HCT116 (cell line): ENCODE data around the gene PIEZO2. TPM values are rescaled to one million over a fixed set of nuclear protein-coding genes. Genes with fewer than 3 reads are reported as not detected.

Source experiments
- ATAC-seq: fragments of 200-7000 bp; cut with Tn5 transposase; 2 replicates; pipeline ENCODE4 v1.9.1; 2020; ENCODE audit warnings: mild to moderate bottlenecking, moderate library complexity
- BruUV-seq: library from RNA; stranded (reverse); fragments of 400-500 nt; replicated peaks from 2 replicates; lab custom pipeline; 2021; lab: Mats Ljungman, UMichigan
- CTCF ChIA-PET: fragments of 300-600 bp; sonication (Branson Sonifier 250); formaldehyde crosslinking; loops from one replicate; lab custom pipeline; 2021; ENCODE audit warnings: antibody characterized with exemption; lab: Charles Lee
- POLR2A ChIA-PET: fragments of 300-600, 350-600 bp; sonication (Branson Sonifier 250); formaldehyde crosslinking; loops from one replicate; lab custom pipeline; 2021; ENCODE audit warnings: antibody characterized with exemption; lab: Charles Lee
- RAD21 ChIA-PET, 2 experiments: fragments of 300-600 bp; sonication (Branson Sonifier 250); formaldehyde crosslinking; loops; one replicate each; lab custom pipeline; 2023; ENCODE audit warnings: low total read pairs in 2 of 2; ENCODE audit not compliant: uncharacterized antibody in 2 of 2, unreplicated experiment in 2 of 2, low non-redundant PET in 1 of 2; lab: Charles Lee
- DNase-seq: peaks from one replicate; pipeline ENCODE4 v3.0.0-alpha.2; 2010; ENCODE audit warnings: low read depth, low spot score
- H2AFZ ChIP-seq: fragments of 200-600 bp; shearing (Covaris generic), sonication (generic); 2 replicates; pipeline ENCODE4 v1.6.1; 2017; ENCODE audit warnings: low read depth, mixed run types, mixed read lengths, antibody characterized with exemption, low read length; ENCODE audit not compliant: poor library complexity, severe bottlenecking
- H3K27ac ChIP-seq: 2 replicates; pipeline ENCODE4 v1.5.1; 2012; ENCODE audit warnings: low read depth, low read length
- H3K27me3 ChIP-seq: fragments of 200-600 bp; sonication (generic); 2 replicates; pipeline ENCODE4 v1.6.1; 2016; ENCODE audit warnings: mixed run types, low read length, mixed read lengths; ENCODE audit not compliant: insufficient read depth
- H3K36me3 ChIP-seq, 2 experiments: fragments of 200-500 bp in 1 of 2; fragments of 200-600 bp in 1 of 2; sonication (Bioruptor generic) in 1 of 2; sonication (generic) in 1 of 2; 2 replicates each; pipeline versions ENCODE4 v1.5.1 to v1.6.1; 2014 to 2016; ENCODE audit warnings: low read length in 2 of 2, inconsistent platforms in 1 of 2, mixed read lengths in 1 of 2, mixed run types in 1 of 2; ENCODE audit not compliant: insufficient read depth in 2 of 2, control insufficient read depth in 1 of 2
- H3K4me1 ChIP-seq, 2 experiments: fragments of 200-600 bp in 1 of 2; sonication (generic) in 1 of 2; 2 replicates each; pipeline versions ENCODE4 v1.5.1 to v1.6.1; 2012 to 2017; ENCODE audit warnings: low read length in 2 of 2, inconsistent platforms in 1 of 2, mild to moderate bottlenecking in 1 of 2, mixed read lengths in 1 of 2, mixed run types in 1 of 2, moderate library complexity in 1 of 2; ENCODE audit not compliant: insufficient read depth in 2 of 2, control insufficient read depth in 1 of 2
- H3K4me2 ChIP-seq: fragments of 200-600 bp; sonication (generic); 2 replicates; pipeline ENCODE4 v1.6.1; 2017; ENCODE audit warnings: mixed run types, low read length, mixed read lengths
- H3K4me3 ChIP-seq, 2 experiments: fragments of 200-600 bp in 1 of 2; sonication (generic) in 1 of 2; replicated peaks in 1 of 2; 2 replicates each; pipeline ENCODE4 v1.5.1; 2011 to 2016; ENCODE audit warnings: low read length in 2 of 2, control low read depth in 1 of 2, low read depth in 1 of 2, mild to moderate bottlenecking in 1 of 2, mixed read lengths in 1 of 2, mixed run types in 1 of 2
- H3K79me2 ChIP-seq: fragments of 200-600 bp; sonication (generic); 2 replicates; pipeline ENCODE4 v1.6.1; 2017; ENCODE audit warnings: mild to moderate bottlenecking, mixed run types, low read length, moderate library complexity, mixed read lengths; ENCODE audit not compliant: insufficient read depth
- H3K9ac ChIP-seq: fragments of 200-600 bp; sonication (generic); 2 replicates; pipeline ENCODE4 v1.6.1; 2016; ENCODE audit warnings: low read length, mixed read lengths
- H3K9me2 ChIP-seq: fragments of 200-600 bp; sonication (generic), shearing (Covaris generic); 2 replicates; pipeline ENCODE4 v1.6.1; 2017; ENCODE audit warnings: mixed run types, mild to moderate bottlenecking, moderate library complexity; ENCODE audit not compliant: insufficient read depth
- H3K9me3 ChIP-seq, 2 experiments: fragments of 200-500 bp in 1 of 2; fragments of 200-600 bp in 1 of 2; sonication (Bioruptor generic) in 1 of 2; sonication (generic) in 1 of 2; 2 replicates each; pipeline ENCODE4 v1.6.1; 2014 to 2017; ENCODE audit warnings: low read length in 2 of 2, mixed read lengths in 2 of 2, inconsistent platforms in 1 of 2, low read depth in 1 of 2, mild to moderate bottlenecking in 1 of 2, mixed run types in 1 of 2, moderate library complexity in 1 of 2; ENCODE audit not compliant: control insufficient read depth in 1 of 2, insufficient read depth in 1 of 2
- H4K20me1 ChIP-seq: fragments of 200-600 bp; sonication (generic), shearing (Covaris generic); 2 replicates; pipeline ENCODE4 v1.6.1; 2017; ENCODE audit warnings: mixed run types, mild to moderate bottlenecking, moderate library complexity; ENCODE audit not compliant: insufficient read depth
- EGR1 ChIP-seq: IDR thresholded peaks from 2 replicates; pipeline ENCODE4 v1.6.1; 2012; ENCODE audit warnings: low read depth
- ELF1 ChIP-seq: IDR thresholded peaks from 2 replicates; pipeline ENCODE4 v1.6.1; 2012; ENCODE audit warnings: low read depth, borderline replicate concordance
- FOSL1 ChIP-seq: IDR thresholded peaks from 2 replicates; pipeline ENCODE4 v1.6.1; 2012; ENCODE audit warnings: low read depth
- JUND ChIP-seq: IDR thresholded peaks from 2 replicates; pipeline ENCODE4 v1.6.1; 2012
- POLR2A ChIP-seq: IDR thresholded peaks from 2 replicates; pipeline ENCODE4 v1.7.0; 2011; ENCODE audit warnings: borderline replicate concordance; ENCODE audit not compliant: insufficient read depth, insufficient read length; ENCODE audit errors: extremely low read depth
- POLR2AphosphoS5 ChIP-seq: IDR thresholded peaks from 2 replicates; pipeline ENCODE4 v1.6.1; 2011; ENCODE audit warnings: mild to moderate bottlenecking, low read depth, low read length, moderate library complexity
- SP1 ChIP-seq: IDR thresholded peaks from 2 replicates; pipeline ENCODE4 v1.6.1; 2012; ENCODE audit warnings: low read depth
- SRF ChIP-seq: IDR thresholded peaks from 2 replicates; pipeline ENCODE4 v1.6.1; 2012; ENCODE audit warnings: low read depth
- YY1 ChIP-seq: IDR thresholded peaks from 2 replicates; pipeline ENCODE4 v1.6.1; 2011; ENCODE audit warnings: low read length, low read depth, moderate library complexity, mild to moderate bottlenecking; ENCODE audit not compliant: insufficient replicate concordance; ENCODE audit errors: extremely low read depth
- ZFX ChIP-seq: fragments of 450-650 bp; IDR thresholded peaks from 2 replicates; pipeline ENCODE4 v1.6.1; 2017
- intact Hi-C: fragments of 100-400 bp; cut with micrococcal nuclease; formaldehyde crosslinking; loops from 2 replicates; pipeline ENCODE4 v1.10.0; 2022
- total RNA-seq: library from RNA; stranded (reverse); gene quantifications from one replicate; pipeline ENCODE4 v1.2.1, GENCODE V29; 2021; ENCODE audit not compliant: unreplicated experiment
- TF ChIP-seq, protein P1 (sequence below): IDR thresholded peaks from 2 replicates; pipeline ENCODE4 v1.6.1; 2012
- TF ChIP-seq, protein P2 (sequence below): IDR thresholded peaks from 2 replicates; pipeline ENCODE4 v1.6.1; 2011; ENCODE audit warnings: mild to moderate bottlenecking, low read length, moderate library complexity; ENCODE audit not compliant: insufficient replicate concordance; ENCODE audit errors: extremely low read depth
- TF ChIP-seq, protein P3 (sequence below), 3 experiments: fragments of 200-600 bp in 1 of 3; sonication (generic) in 1 of 3; IDR thresholded peaks in 2 of 3; conservative IDR thresholded peaks in 1 of 3; 2 replicates each; pipeline ENCODE4 v1.5.1; 2012 to 2017; ENCODE audit warnings: low read depth in 2 of 3, low read length in 2 of 3, antibody characterized with exemption in 1 of 3, borderline replicate concordance in 1 of 3, control low read depth in 1 of 3, mild to moderate bottlenecking in 1 of 3, mixed read lengths in 1 of 3, mixed run types in 1 of 3, moderate library complexity in 1 of 3; ENCODE audit not compliant: insufficient read depth in 1 of 3
- TF ChIP-seq, protein P4 (sequence below): IDR thresholded peaks from 2 replicates; pipeline ENCODE4 v1.6.1; 2012; ENCODE audit warnings: low read depth

PIEZO2 gene
- total RNA-seq, 1 experiment from 2014 or later, result 0.34 TPM

DNA sequence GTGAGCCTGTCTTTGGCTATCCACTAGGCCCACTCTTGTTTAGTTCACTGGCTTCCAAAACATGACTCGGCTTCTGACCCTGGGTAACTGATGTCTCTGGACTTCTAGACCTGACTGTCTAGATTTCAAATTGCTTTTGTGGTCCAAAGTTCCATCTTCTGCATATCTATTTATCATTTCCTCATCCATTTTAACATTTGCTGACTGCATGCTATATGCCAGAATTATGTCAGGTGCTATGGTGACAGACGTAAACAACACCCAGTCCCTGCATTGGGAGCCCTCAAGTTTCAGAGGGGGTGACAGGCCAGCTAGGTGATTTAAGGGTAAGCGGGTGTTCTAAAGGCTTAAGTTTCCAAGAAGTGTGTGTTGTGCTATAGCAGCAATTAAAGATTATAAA lies 140.9 kb downstream of the PIEZO2 start:
- Histone ChIP-seq H2AFZ (no peak overlapping the region), H3K9me2 (no peaks in the 10 kb centered on the region), H3K27me3 (peaks cover 5% of the 10 kb centered on the region), H3K4me1 (no peaks in the 10 kb centered on the region), H3K4me3 (no peak overlapping the region), H3K9ac (no peak overlapping the region), H3K79me2 (no peaks in the 10 kb centered on the region), H4K20me1 (no peaks in the 10 kb centered on the region), H3K9me3 (no peaks in the 10 kb centered on the region), H3K27ac (no peak overlapping the region), H3K36me3 (no peaks in the 10 kb centered on the region), H3K4me2 (no peak overlapping the region)
- DNase-seq (no peak), ATAC-seq (no peak)
- intact Hi-C loops, result no loop called here
- BruUV-seq, result no TSS peak
- ChIA-PET POLR2A (no interaction called here), RAD21 (no interaction called here), CTCF (no interaction called here)
- TF ChIP-seq ZFX, result no peak
- no peak for TF ChIP-seq SP1
- no peak for TF ChIP-seq YY1
- no peak for TF ChIP-seq ELF1
- no peak for TF ChIP-seq EGR1
- TF ChIP-seq JUND, result no peak
- no peak for TF ChIP-seq POLR2A
- TF ChIP-seq SRF, result no peak
- TF ChIP-seq, protein P1, sequence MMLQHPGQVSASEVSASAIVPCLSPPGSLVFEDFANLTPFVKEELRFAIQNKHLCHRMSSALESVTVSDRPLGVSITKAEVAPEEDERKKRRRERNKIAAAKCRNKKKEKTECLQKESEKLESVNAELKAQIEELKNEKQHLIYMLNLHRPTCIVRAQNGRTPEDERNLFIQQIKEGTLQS, result no peak

DNA sequence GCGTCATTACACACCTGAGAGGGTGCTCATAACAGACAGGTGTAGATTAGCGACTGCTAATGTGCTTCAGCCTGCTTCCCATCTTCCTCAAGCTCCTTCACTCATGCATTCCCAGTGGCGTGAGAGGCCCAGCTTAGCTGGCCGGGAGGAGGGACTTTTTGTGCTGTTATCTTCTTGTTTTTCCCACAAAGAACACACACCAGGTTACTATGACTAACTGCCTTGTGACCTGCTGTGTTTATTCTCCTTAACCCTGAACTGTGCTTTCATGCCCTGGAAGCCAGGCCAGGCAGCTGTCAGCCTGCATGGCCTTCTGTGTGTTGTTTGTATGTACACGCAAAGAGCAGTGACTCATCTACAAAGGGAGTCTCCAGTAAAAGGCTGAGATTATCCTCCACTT lies 143.8 kb downstream of the PIEZO2 start:
- H3K79me2 ChIP-seq, result no peaks in the 10 kb centered on the region
- peaks cover 10% of the 10 kb centered on the region for H3K27me3 ChIP-seq
- H3K27ac ChIP-seq, result no peak overlapping the region
- no peak for ATAC-seq
- intact Hi-C loops, result no loop called here
- H3K9me2 ChIP-seq, result no peaks in the 10 kb centered on the region
- H3K9me3 ChIP-seq, result no peaks in the 10 kb centered on the region
- no peaks in the 10 kb centered on the region for H4K20me1 ChIP-seq
- H3K4me3 ChIP-seq, result no peak overlapping the region
- DNase-seq, result no peak
- no peak overlapping the region for H3K4me2 ChIP-seq
- no peak overlapping the region for H2AFZ ChIP-seq
- POLR2A ChIA-PET, result no interaction called here
- BruUV-seq, result no TSS peak
- no peaks in the 10 kb centered on the region for H3K36me3 ChIP-seq
- no peaks in the 10 kb centered on the region for H3K4me1 ChIP-seq
- RAD21 ChIA-PET, result no interaction called here
- CTCF ChIA-PET, result no interaction called here
- no peak overlapping the region for H3K9ac ChIP-seq
- TF ChIP-seq YY1, result no peak
- no peak for TF ChIP-seq FOSL1
- no peak for TF ChIP-seq POLR2AphosphoS5
- TF ChIP-seq, protein P2, sequence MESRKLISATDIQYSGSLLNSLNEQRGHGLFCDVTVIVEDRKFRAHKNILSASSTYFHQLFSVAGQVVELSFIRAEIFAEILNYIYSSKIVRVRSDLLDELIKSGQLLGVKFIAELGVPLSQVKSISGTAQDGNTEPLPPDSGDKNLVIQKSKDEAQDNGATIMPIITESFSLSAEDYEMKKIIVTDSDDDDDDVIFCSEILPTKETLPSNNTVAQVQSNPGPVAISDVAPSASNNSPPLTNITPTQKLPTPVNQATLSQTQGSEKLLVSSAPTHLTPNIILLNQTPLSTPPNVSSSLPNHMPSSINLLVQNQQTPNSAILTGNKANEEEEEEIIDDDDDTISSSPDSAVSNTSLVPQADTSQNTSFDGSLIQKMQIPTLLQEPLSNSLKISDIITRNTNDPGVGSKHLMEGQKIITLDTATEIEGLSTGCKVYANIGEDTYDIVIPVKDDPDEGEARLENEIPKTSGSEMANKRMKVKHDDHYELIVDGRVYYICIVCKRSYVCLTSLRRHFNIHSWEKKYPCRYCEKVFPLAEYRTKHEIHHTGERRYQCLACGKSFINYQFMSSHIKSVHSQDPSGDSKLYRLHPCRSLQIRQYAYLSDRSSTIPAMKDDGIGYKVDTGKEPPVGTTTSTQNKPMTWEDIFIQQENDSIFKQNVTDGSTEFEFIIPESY, result no peak
- TF ChIP-seq, protein P3, sequence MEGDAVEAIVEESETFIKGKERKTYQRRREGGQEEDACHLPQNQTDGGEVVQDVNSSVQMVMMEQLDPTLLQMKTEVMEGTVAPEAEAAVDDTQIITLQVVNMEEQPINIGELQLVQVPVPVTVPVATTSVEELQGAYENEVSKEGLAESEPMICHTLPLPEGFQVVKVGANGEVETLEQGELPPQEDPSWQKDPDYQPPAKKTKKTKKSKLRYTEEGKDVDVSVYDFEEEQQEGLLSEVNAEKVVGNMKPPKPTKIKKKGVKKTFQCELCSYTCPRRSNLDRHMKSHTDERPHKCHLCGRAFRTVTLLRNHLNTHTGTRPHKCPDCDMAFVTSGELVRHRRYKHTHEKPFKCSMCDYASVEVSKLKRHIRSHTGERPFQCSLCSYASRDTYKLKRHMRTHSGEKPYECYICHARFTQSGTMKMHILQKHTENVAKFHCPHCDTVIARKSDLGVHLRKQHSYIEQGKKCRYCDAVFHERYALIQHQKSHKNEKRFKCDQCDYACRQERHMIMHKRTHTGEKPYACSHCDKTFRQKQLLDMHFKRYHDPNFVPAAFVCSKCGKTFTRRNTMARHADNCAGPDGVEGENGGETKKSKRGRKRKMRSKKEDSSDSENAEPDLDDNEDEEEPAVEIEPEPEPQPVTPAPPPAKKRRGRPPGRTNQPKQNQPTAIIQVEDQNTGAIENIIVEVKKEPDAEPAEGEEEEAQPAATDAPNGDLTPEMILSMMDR (IDR thresholded peaks at IDR 0.05 in 2 of 3, conservative IDR thresholded peaks at IDR 0.05 in 1 of 3; ENCODE audit: borderline replicate concordance in 1 of 3, insufficient read depth in 1 of 3, low read depth in 2 of 3, low read length in 2 of 3), result no peak
- TF ChIP-seq, protein P4, sequence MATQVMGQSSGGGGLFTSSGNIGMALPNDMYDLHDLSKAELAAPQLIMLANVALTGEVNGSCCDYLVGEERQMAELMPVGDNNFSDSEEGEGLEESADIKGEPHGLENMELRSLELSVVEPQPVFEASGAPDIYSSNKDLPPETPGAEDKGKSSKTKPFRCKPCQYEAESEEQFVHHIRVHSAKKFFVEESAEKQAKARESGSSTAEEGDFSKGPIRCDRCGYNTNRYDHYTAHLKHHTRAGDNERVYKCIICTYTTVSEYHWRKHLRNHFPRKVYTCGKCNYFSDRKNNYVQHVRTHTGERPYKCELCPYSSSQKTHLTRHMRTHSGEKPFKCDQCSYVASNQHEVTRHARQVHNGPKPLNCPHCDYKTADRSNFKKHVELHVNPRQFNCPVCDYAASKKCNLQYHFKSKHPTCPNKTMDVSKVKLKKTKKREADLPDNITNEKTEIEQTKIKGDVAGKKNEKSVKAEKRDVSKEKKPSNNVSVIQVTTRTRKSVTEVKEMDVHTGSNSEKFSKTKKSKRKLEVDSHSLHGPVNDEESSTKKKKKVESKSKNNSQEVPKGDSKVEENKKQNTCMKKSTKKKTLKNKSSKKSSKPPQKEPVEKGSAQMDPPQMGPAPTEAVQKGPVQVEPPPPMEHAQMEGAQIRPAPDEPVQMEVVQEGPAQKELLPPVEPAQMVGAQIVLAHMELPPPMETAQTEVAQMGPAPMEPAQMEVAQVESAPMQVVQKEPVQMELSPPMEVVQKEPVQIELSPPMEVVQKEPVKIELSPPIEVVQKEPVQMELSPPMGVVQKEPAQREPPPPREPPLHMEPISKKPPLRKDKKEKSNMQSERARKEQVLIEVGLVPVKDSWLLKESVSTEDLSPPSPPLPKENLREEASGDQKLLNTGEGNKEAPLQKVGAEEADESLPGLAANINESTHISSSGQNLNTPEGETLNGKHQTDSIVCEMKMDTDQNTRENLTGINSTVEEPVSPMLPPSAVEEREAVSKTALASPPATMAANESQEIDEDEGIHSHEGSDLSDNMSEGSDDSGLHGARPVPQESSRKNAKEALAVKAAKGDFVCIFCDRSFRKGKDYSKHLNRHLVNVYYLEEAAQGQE, result no peak
- TF ChIP-seq SP1, result no peak
- TF ChIP-seq ZFX, result no peak
